Smooth muscle cell (in vitro differentiated cells): ENCODE measurements around the gene LSM2. TPM values are rescaled to one million over a fixed set of nuclear protein-coding genes. Genes with fewer than 3 reads are reported as not detected.
"Not testable (repeated sequence)": the region's sequence is repeated elsewhere in the genome, so short reads cannot be mapped to it uniquely, and the experiment has no call there.

Experiments used
- DNase-seq: peaks from one replicate; lab custom pipeline; 2025; ENCODE audit not compliant: unreplicated experiment; lab: John Stamatoyannopoulos, UW
- H2AFZ ChIP-seq: fragments of 200-600 bp; sonication (generic); 2 replicates; pipeline ENCODE4 v1.6.0; 2016; ENCODE audit warnings: antibody characterized with exemption, low read depth, mild to moderate bottlenecking
- H3F3A ChIP-seq: fragments of 200-600 bp; sonication (generic); 2 replicates; pipeline ENCODE4 v1.6.0; 2017; ENCODE audit warnings: antibody characterized with exemption, low read depth
- H3K27ac ChIP-seq: fragments of 200-600 bp; sonication (generic); 2 replicates; pipeline ENCODE4 v1.5.1; 2016; ENCODE audit warnings: low read depth, mild to moderate bottlenecking
- H3K27me3 ChIP-seq: fragments of 200-600 bp; sonication (generic); 2 replicates; pipeline ENCODE4 v1.6.1; 2016; ENCODE audit warnings: low read depth, mild to moderate bottlenecking
- H3K36me3 ChIP-seq: fragments of 200-600 bp; sonication (generic); 2 replicates; pipeline ENCODE4 v1.5.1; 2016; ENCODE audit warnings: low read depth
- H3K4me1 ChIP-seq: fragments of 200-600 bp; sonication (generic); 2 replicates; pipeline ENCODE4 v1.5.1; 2016; ENCODE audit warnings: low read depth
- H3K4me2 ChIP-seq: fragments of 200-600 bp; sonication (generic); 2 replicates; pipeline ENCODE4 v1.6.0; 2016; ENCODE audit warnings: mild to moderate bottlenecking
- H3K4me3 ChIP-seq: fragments of 200-600 bp; sonication (generic); 2 replicates; pipeline ENCODE4 v1.5.1; 2016; ENCODE audit warnings: mild to moderate bottlenecking
- H3K79me2 ChIP-seq: fragments of 200-600 bp; sonication (generic); 2 replicates; pipeline ENCODE4 v1.6.0; 2016; ENCODE audit warnings: low read depth, mild to moderate bottlenecking
- H3K9ac ChIP-seq: fragments of 200-600 bp; sonication (generic); 2 replicates; pipeline ENCODE4 v1.6.0; 2016; ENCODE audit warnings: low read depth
- H3K9me3 ChIP-seq: fragments of 200-600 bp; sonication (generic); replicated peaks from 2 replicates; pipeline ENCODE4 v1.5.1; 2016; ENCODE audit warnings: low read depth
- H4K20me1 ChIP-seq: fragments of 200-600 bp; sonication (generic); 2 replicates; pipeline ENCODE4 v1.6.0; 2016; ENCODE audit warnings: low read depth
- WGBS: methylation state at CpG from one replicate; pipeline ENCODE4 v1.1.7; 2016; ENCODE audit warnings: low lambda C conversion rate; 5-methylcytosine and 5-hydroxymethylcytosine counted together
- polyA plus RNA-seq: library from polyadenylated mRNA; unstranded; fragments of >200 nt; fragmentation: Nextera tagmentation; extraction: Ambion mirVana; gene quantifications from 2 replicates; pipeline ENCODE4 v1.2.1, GENCODE V29; 2016
- total RNA-seq: library from RNA; depleted of rRNA; stranded (reverse); fragments of >200 nt; gene quantifications from 2 replicates; pipeline ENCODE4 v1.2.3, GENCODE V29; 2014
- TF ChIP-seq, protein P1 (sequence below): fragments of 200-600 bp; sonication (generic); IDR thresholded peaks from 2 replicates; pipeline ENCODE4 v1.5.1; 2017; ENCODE audit warnings: borderline replicate concordance, mild to moderate bottlenecking, antibody characterized with exemption; ENCODE audit not compliant: insufficient read depth, poor library complexity, severe bottlenecking

LSM2 gene
- total and polyA plus RNA-seq, 2 experiments from 2014 or later: 81.6 to 91.2 TPM

DNA sequence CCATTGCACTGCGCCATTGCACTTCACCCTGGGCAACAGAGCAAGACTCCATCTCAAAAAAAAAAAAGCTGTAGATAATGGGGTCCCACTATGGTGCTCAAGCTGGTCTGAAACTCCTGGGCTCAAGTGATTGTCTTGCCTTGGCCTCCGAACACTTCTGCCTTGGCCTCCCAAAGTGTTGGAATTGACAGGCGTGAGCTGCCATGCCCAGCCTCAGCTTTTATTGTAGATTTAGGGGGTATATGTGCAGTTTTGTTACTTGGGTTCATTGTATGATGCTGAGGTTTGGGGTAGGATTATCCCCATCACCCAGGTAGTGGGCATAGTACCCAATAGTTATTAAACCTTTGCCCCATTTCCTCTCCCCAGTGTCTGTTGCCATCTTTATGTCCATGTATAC, 32.2 kb upstream of the LSM2 start:
- H3K36me3 ChIP-seq: peaks cover 14% of the 10 kb centered on the region
- H3K9ac ChIP-seq: no peak overlapping the region
- no peak overlapping the region for H3K4me3 ChIP-seq
- no peaks in the 10 kb centered on the region for H3K9me3 ChIP-seq
- H3K27me3 ChIP-seq: no peaks in the 10 kb centered on the region
- H3K27ac ChIP-seq: no peak overlapping the region
- H3K4me2 ChIP-seq: no peak overlapping the region
- peaks cover 27% of the 10 kb centered on the region for H3K4me1 ChIP-seq
- TF ChIP-seq, protein P1, sequence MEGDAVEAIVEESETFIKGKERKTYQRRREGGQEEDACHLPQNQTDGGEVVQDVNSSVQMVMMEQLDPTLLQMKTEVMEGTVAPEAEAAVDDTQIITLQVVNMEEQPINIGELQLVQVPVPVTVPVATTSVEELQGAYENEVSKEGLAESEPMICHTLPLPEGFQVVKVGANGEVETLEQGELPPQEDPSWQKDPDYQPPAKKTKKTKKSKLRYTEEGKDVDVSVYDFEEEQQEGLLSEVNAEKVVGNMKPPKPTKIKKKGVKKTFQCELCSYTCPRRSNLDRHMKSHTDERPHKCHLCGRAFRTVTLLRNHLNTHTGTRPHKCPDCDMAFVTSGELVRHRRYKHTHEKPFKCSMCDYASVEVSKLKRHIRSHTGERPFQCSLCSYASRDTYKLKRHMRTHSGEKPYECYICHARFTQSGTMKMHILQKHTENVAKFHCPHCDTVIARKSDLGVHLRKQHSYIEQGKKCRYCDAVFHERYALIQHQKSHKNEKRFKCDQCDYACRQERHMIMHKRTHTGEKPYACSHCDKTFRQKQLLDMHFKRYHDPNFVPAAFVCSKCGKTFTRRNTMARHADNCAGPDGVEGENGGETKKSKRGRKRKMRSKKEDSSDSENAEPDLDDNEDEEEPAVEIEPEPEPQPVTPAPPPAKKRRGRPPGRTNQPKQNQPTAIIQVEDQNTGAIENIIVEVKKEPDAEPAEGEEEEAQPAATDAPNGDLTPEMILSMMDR: no peak
- peaks cover 44% of the 10 kb centered on the region for H4K20me1 ChIP-seq
- DNase-seq: no peak
- H3F3A ChIP-seq: peaks cover 31% of the 10 kb centered on the region
- H3K79me2 ChIP-seq: peaks cover 37% of the 10 kb centered on the region
- 96% methylated on average over 3 of the region's 3 CpGs for WGBS
- H2AFZ ChIP-seq: no peak overlapping the region

DNA sequence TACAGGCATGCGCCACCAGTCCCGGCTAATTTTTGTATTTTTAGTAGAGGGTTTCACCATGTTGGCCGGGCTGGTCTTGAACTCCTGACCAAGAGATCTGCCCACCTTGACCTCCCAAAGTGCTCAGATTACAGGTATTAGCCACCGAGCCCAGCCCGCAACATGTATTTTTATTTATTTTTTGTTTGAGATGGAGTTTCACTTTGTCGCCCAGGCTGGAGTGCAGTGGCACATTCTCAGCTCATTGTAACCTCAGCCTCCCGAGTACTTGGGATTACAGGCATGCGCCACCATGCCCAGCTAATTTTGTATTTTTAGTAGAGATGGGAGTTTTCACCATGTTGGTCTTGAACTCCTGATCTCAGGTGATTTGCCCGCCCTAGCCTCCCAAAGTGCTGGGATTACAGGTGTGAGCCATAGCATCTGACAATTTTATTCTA, 31.4 kb upstream of the LSM2 start:
- not testable (repeated sequence) for H3K9me3 ChIP-seq, H3K27me3 ChIP-seq, H3K9ac ChIP-seq, H2AFZ ChIP-seq, DNase-seq
- H4K20me1 ChIP-seq: peaks cover 44% of the 10 kb centered on the region
- peaks cover 27% of the 10 kb centered on the region for H3K4me1 ChIP-seq
- H3K36me3 ChIP-seq: peaks cover 14% of the 10 kb centered on the region
- peak overlapping the region; percentile 96 for H3K4me2 ChIP-seq
- peak overlapping the region; percentile 98 for H3K27ac ChIP-seq
- peak overlapping the region; percentile 75 for H3K4me3 ChIP-seq
- peaks cover 32% of the 10 kb centered on the region for H3F3A ChIP-seq
- WGBS: 89% methylated on average over 9 of the region's 9 CpGs
- peaks cover 37% of the 10 kb centered on the region for H3K79me2 ChIP-seq

DNA sequence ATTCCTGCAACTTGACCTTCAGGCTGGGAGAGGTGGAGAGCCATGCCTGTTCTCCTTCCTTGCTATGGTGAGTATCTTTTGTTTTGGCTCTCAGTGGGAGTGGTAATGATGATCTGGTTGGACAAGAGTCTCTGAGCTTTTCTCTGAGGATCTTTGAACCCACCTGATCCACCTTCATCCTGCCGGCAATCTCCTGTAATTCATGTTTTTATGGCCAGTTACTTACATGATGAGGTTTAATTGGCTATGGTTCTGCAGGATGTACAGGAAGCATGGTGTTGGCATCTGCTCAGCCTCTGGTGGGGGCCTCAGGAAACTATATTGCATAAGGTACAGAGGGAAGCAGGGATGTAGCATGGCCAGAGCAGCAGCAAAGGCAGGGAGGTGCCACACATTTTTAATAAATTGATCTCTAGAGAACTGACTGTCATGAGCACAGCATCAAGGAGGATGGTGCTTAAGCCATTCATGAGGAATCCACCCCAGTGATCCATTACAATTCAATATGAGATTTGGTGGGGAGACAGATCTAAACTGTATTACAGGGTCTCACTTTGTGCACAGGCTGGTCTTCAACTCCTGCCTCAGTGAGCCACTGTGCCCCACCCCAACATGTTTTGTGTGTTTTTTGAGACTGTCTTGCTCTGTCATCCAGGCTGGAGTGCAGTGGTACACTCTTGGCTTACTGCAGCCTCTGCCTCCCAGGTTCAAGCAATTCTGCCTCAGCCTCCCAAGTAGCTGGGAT, 30.8 kb upstream of the LSM2 start:
- no peak for DNase-seq
- Histone ChIP-seq H3K4me2 (peak overlapping the region; percentile 96), H3F3A (peaks cover 36% of the 10 kb centered on the region), H3K9me3 (no peaks in the 10 kb centered on the region), H4K20me1 (peaks cover 44% of the 10 kb centered on the region), H3K4me3 (peak overlapping the region; percentile 75), H3K36me3 (peaks cover 14% of the 10 kb centered on the region), H3K9ac (no peak overlapping the region), H3K27ac (peak overlapping the region; percentile 98), H3K4me1 (peaks cover 27% of the 10 kb centered on the region), H2AFZ (no peak overlapping the region), H3K79me2 (peaks cover 37% of the 10 kb centered on the region), H3K27me3 (no peaks in the 10 kb centered on the region)
- TF ChIP-seq, protein P1: no peak
- WGBS: 46% methylated on average over 1 of the region's 1 CpG

DNA sequence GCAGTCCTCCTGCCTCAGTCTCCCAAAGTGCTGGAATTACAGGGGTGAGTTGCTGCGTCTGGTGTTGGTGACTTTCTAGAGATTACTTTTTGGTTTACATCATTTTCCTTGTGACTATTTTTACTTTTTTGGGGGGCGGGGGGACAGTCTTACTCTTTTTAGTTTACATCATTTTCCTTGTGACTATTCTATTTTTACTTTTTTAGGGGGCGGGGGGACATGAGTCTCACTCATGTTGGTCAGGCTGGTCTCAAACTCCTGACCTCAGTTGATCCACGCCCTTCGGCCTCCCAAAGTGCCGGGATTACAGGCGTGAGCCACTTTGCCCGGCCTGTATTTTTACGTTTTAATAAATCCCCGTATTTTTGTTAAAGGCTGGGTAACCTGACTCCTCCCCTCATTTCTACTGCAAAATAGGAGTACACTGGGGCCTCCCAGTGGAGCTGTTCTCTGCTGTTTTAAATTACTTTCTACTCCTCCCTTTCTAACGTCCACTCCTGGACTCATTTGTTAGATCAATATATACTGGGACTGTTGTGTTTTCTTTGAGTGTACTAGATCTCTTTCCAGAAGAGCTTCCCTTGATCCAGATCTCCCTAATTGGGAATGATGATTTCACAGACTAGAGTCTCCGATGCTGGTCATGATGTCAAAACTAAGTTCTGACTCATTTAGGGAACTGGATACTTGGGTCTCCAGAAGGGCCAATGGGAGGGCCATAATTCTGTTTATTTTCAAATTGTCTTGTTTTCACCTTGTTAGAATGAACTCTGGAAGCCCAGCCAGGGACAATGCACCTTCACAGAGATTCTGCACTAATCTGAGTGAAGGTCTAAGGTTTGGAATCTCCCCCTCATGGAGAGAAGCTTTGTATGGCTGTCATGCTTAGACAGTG, 30.0 kb upstream of the LSM2 start:
- peaks cover 44% of the 10 kb centered on the region for H4K20me1 ChIP-seq
- DNase-seq: no peak
- peaks cover 36% of the 10 kb centered on the region for H3F3A ChIP-seq
- peak overlapping the region; percentile 98 for H3K27ac ChIP-seq
- H3K9ac ChIP-seq: peak overlapping the region; percentile 96
- H3K27me3 ChIP-seq: no peaks in the 10 kb centered on the region
- WGBS: 16% methylated on average over 12 of the region's 12 CpGs
- H3K4me2 ChIP-seq: peak overlapping the region; percentile 96
- no peak overlapping the region for H2AFZ ChIP-seq
- H3K79me2 ChIP-seq: peaks cover 39% of the 10 kb centered on the region
- peak overlapping the region; percentile 75 for H3K4me3 ChIP-seq
- H3K9me3 ChIP-seq: no peaks in the 10 kb centered on the region
- peaks cover 27% of the 10 kb centered on the region for H3K4me1 ChIP-seq
- peaks cover 14% of the 10 kb centered on the region for H3K36me3 ChIP-seq
- TF ChIP-seq, protein P1: no peak
